Measurements from ENCODE around the gene ARHGAP18.

ARHGAP18 gene

GRCh38 chr6:129643968-129644367 lies 66.0 kb downstream of the ARHGAP18 start:
- DNase-seq: no peak
- ChIA-PET CTCF (interaction anchor here (0.8 kb wide), 1 partner anchor 10 kb away, joined by 3 read pairs; no protein-coding TSS in a partner anchor), POLR2A (interaction anchor here (0.5 kb wide), 1 partner anchor 17 kb away, joined by 3 read pairs; no protein-coding TSS in a partner anchor)
- H3K9me3 ChIP-seq (ENCODE audit: control extremely low read depth in 1 of 5, control insufficient read depth in 4 of 5, insufficient read depth in 2 of 5, low read depth in 1 of 5, low read length in 4 of 5): no peaks in the 10 kb centered on the region
- no peaks in the 10 kb centered on the region for H3K27me3 ChIP-seq (replicated peaks in 2 of 5; ENCODE audit: control insufficient read depth in 4 of 5, insufficient read depth in 5 of 5, low read length in 4 of 5)
- 100% methylated on average over 1 of the region's 3 CpGs for WGBS (ENCODE audit: insufficient coverage)
- no peak overlapping the region for H3K4me3 ChIP-seq (ENCODE audit: control insufficient read depth in 1 of 7, extremely low read depth in 1 of 7, insufficient read depth in 4 of 7, low read depth in 2 of 7, low read length in 6 of 7)
- H3K36me3 ChIP-seq (ENCODE audit: control insufficient read depth in 4 of 4, insufficient read depth in 4 of 4, low read length in 3 of 4): no peaks in the 10 kb centered on the region
- no peak overlapping the region for H3K27ac ChIP-seq (ENCODE audit: insufficient read depth in 1 of 2, low read depth in 1 of 2, low read length in 2 of 2, poor library complexity in 1 of 2, severe bottlenecking in 2 of 2)
- peaks cover 0 to 12% (median 0%) of the 10 kb centered on the region in 4 experiments for H3K4me1 ChIP-seq (ENCODE audit: control extremely low read depth in 1 of 4, control insufficient read depth in 4 of 4, insufficient read depth in 4 of 4, low read length in 3 of 4)

GRCh38 chr6:129643176-129643575 lies 66.8 kb downstream of the ARHGAP18 start:
- no peaks in the 10 kb centered on the region for H3K27me3 ChIP-seq (replicated peaks in 2 of 5; ENCODE audit: control insufficient read depth in 4 of 5, insufficient read depth in 5 of 5, low read length in 4 of 5)
- WGBS (ENCODE audit: insufficient coverage): no CpG with 5 or more reads among the region's 3 CpGs
- no peaks in the 10 kb centered on the region for H3K36me3 ChIP-seq (ENCODE audit: control insufficient read depth in 4 of 4, insufficient read depth in 4 of 4, low read length in 3 of 4)
- H3K27ac ChIP-seq (ENCODE audit: insufficient read depth in 1 of 2, low read depth in 1 of 2, low read length in 2 of 2, poor library complexity in 1 of 2, severe bottlenecking in 2 of 2): no peak overlapping the region
- H3K4me1 ChIP-seq (ENCODE audit: control extremely low read depth in 1 of 4, control insufficient read depth in 4 of 4, insufficient read depth in 4 of 4, low read length in 3 of 4): peaks cover 0 to 15% (median 1%) of the 10 kb centered on the region in 4 experiments
- POLR2A ChIA-PET: no interaction called here
- CTCF ChIA-PET: no interaction called here
- no peak overlapping the region for H3K4me3 ChIP-seq (ENCODE audit: control insufficient read depth in 1 of 7, extremely low read depth in 1 of 7, insufficient read depth in 4 of 7, low read depth in 2 of 7, low read length in 6 of 7)
- no peak for DNase-seq
- H3K9me3 ChIP-seq (ENCODE audit: control extremely low read depth in 1 of 5, control insufficient read depth in 4 of 5, insufficient read depth in 2 of 5, low read depth in 1 of 5, low read length in 4 of 5): no peaks in the 10 kb centered on the region

GRCh38 chr6:129642322-129642721 lies 67.7 kb downstream of the ARHGAP18 start:
- Histone ChIP-seq H3K27ac (ENCODE audit: insufficient read depth in 1 of 2, low read depth in 1 of 2, low read length in 2 of 2, poor library complexity in 1 of 2, severe bottlenecking in 2 of 2) (no peak overlapping the region), H3K4me1 (ENCODE audit: control extremely low read depth in 1 of 4, control insufficient read depth in 4 of 4, insufficient read depth in 4 of 4, low read length in 3 of 4) (peaks cover 0 to 19% (median 1%) of the 10 kb centered on the region in 4 experiments), H3K36me3 (ENCODE audit: control insufficient read depth in 4 of 4, insufficient read depth in 4 of 4, low read length in 3 of 4) (no peaks in the 10 kb centered on the region), H3K4me3 (ENCODE audit: control insufficient read depth in 1 of 7, extremely low read depth in 1 of 7, insufficient read depth in 4 of 7, low read depth in 2 of 7, low read length in 6 of 7) (no peak overlapping the region), H3K27me3 (replicated peaks in 2 of 5; ENCODE audit: control insufficient read depth in 4 of 5, insufficient read depth in 5 of 5, low read length in 4 of 5) (no peaks in the 10 kb centered on the region), H3K9me3 (ENCODE audit: control extremely low read depth in 1 of 5, control insufficient read depth in 4 of 5, insufficient read depth in 2 of 5, low read depth in 1 of 5, low read length in 4 of 5) (no peaks in the 10 kb centered on the region)
- ChIA-PET CTCF (interaction anchor here (0.8 to 1.7 kb wide), 3 partner anchors 20 to 39 kb away, joined by 3 to 8 read pairs (median 3); no protein-coding TSS in a partner anchor), POLR2A (no interaction called here)
- no peak for DNase-seq

GRCh38 chr6:129641344-129641743 lies 68.6 kb downstream of the ARHGAP18 start:
- no peak overlapping the region for H3K27ac ChIP-seq (ENCODE audit: insufficient read depth in 1 of 2, low read depth in 1 of 2, low read length in 2 of 2, poor library complexity in 1 of 2, severe bottlenecking in 2 of 2)
- H3K9me3 ChIP-seq (ENCODE audit: control extremely low read depth in 1 of 5, control insufficient read depth in 4 of 5, insufficient read depth in 2 of 5, low read depth in 1 of 5, low read length in 4 of 5): no peaks in the 10 kb centered on the region
- peaks cover 0 to 19% (median 1%) of the 10 kb centered on the region in 4 experiments for H3K4me1 ChIP-seq (ENCODE audit: control extremely low read depth in 1 of 4, control insufficient read depth in 4 of 4, insufficient read depth in 4 of 4, low read length in 3 of 4)
- DNase-seq: no peak
- POLR2A ChIA-PET: no interaction called here
- H3K36me3 ChIP-seq (ENCODE audit: control insufficient read depth in 4 of 4, insufficient read depth in 4 of 4, low read length in 3 of 4): no peaks in the 10 kb centered on the region
- H3K27me3 ChIP-seq (replicated peaks in 2 of 5; ENCODE audit: control insufficient read depth in 4 of 5, insufficient read depth in 5 of 5, low read length in 4 of 5): no peaks in the 10 kb centered on the region
- H3K4me3 ChIP-seq (ENCODE audit: control insufficient read depth in 1 of 7, extremely low read depth in 1 of 7, insufficient read depth in 4 of 7, low read depth in 2 of 7, low read length in 6 of 7): no peak overlapping the region
- CTCF ChIA-PET: interaction anchor here (1.0 to 1.7 kb wide), 5 partner anchors 11 to 91 kb away, joined by 3 to 8 read pairs (median 3); no protein-coding TSS in a partner anchor

GRCh38 chr6:129638686-129639085 lies 71.3 kb downstream of the ARHGAP18 start:
- Histone ChIP-seq H3K4me3 (ENCODE audit: control insufficient read depth in 1 of 7, extremely low read depth in 1 of 7, insufficient read depth in 4 of 7, low read depth in 2 of 7, low read length in 6 of 7) (no peak overlapping the region), H3K4me1 (ENCODE audit: control extremely low read depth in 1 of 4, control insufficient read depth in 4 of 4, insufficient read depth in 4 of 4, low read length in 3 of 4) (peaks cover 0 to 7% (median 1%) of the 10 kb centered on the region in 4 experiments), H3K36me3 (ENCODE audit: control insufficient read depth in 4 of 4, insufficient read depth in 4 of 4, low read length in 3 of 4) (peaks cover 0 to 3% (median 1%) of the 10 kb centered on the region in 4 experiments), H3K27me3 (replicated peaks in 2 of 5; ENCODE audit: control insufficient read depth in 4 of 5, insufficient read depth in 5 of 5, low read length in 4 of 5) (no peaks in the 10 kb centered on the region), H3K9me3 (ENCODE audit: control extremely low read depth in 1 of 5, control insufficient read depth in 4 of 5, insufficient read depth in 2 of 5, low read depth in 1 of 5, low read length in 4 of 5) (no peaks in the 10 kb centered on the region), H3K27ac (ENCODE audit: insufficient read depth in 1 of 2, low read depth in 1 of 2, low read length in 2 of 2, poor library complexity in 1 of 2, severe bottlenecking in 2 of 2) (no peak overlapping the region)
- DNase-seq: peak; percentile 21 to 46 (median 36)
- POLR2A ChIA-PET: no interaction called here
- CTCF ChIA-PET: no interaction called here

GRCh38 chr6:129638055-129638684 lies 71.8 kb downstream of the ARHGAP18 start:
- Histone ChIP-seq H3K27ac (ENCODE audit: insufficient read depth in 1 of 2, low read depth in 1 of 2, low read length in 2 of 2, poor library complexity in 1 of 2, severe bottlenecking in 2 of 2) (no peak overlapping the region), H3K27me3 (replicated peaks in 2 of 5; ENCODE audit: control insufficient read depth in 4 of 5, insufficient read depth in 5 of 5, low read length in 4 of 5) (no peaks in the 10 kb centered on the region), H3K36me3 (ENCODE audit: control insufficient read depth in 4 of 4, insufficient read depth in 4 of 4, low read length in 3 of 4) (peaks cover 0 to 3% (median 1%) of the 10 kb centered on the region in 4 experiments), H3K4me1 (ENCODE audit: control extremely low read depth in 1 of 4, control insufficient read depth in 4 of 4, insufficient read depth in 4 of 4, low read length in 3 of 4) (peaks cover 0 to 7% (median 1%) of the 10 kb centered on the region in 4 experiments), H3K4me3 (ENCODE audit: control insufficient read depth in 1 of 7, extremely low read depth in 1 of 7, insufficient read depth in 4 of 7, low read depth in 2 of 7, low read length in 6 of 7) (no peak overlapping the region), H3K9me3 (ENCODE audit: control extremely low read depth in 1 of 5, control insufficient read depth in 4 of 5, insufficient read depth in 2 of 5, low read depth in 1 of 5, low read length in 4 of 5) (no peaks in the 10 kb centered on the region)
- whole genome bisulfite sequencing (ENCODE audit: insufficient coverage): 90% methylated on average over 4 of the region's 8 CpGs
- DNase-seq: no peak
- ChIA-PET CTCF (interaction anchor here (0.7 to 0.9 kb wide), 2 partner anchors 18 to 40 kb away, joined by 3 read pairs; no protein-coding TSS in a partner anchor), POLR2A (no interaction called here)

GRCh38 chr6:129637340-129638054 lies 72.5 kb downstream of the ARHGAP18 start:
- H3K27ac ChIP-seq (ENCODE audit: insufficient read depth in 1 of 2, low read depth in 1 of 2, low read length in 2 of 2, poor library complexity in 1 of 2, severe bottlenecking in 2 of 2): no peak overlapping the region
- ChIA-PET CTCF (interaction anchor here (0.7 to 0.9 kb wide), 2 partner anchors 19 to 39 kb away, joined by 3 read pairs; no protein-coding TSS in a partner anchor), POLR2A (no interaction called here)
- no peaks in the 10 kb centered on the region for H3K27me3 ChIP-seq (replicated peaks in 2 of 5; ENCODE audit: control insufficient read depth in 4 of 5, insufficient read depth in 5 of 5, low read length in 4 of 5)
- peaks cover 0 to 7% (median 1%) of the 10 kb centered on the region in 4 experiments for H3K4me1 ChIP-seq (ENCODE audit: control extremely low read depth in 1 of 4, control insufficient read depth in 4 of 4, insufficient read depth in 4 of 4, low read length in 3 of 4)
- peaks cover 0 to 3% (median 1%) of the 10 kb centered on the region in 4 experiments for H3K36me3 ChIP-seq (ENCODE audit: control insufficient read depth in 4 of 4, insufficient read depth in 4 of 4, low read length in 3 of 4)
- DNase-seq: no peak
- no peaks in the 10 kb centered on the region for H3K9me3 ChIP-seq (ENCODE audit: control extremely low read depth in 1 of 5, control insufficient read depth in 4 of 5, insufficient read depth in 2 of 5, low read depth in 1 of 5, low read length in 4 of 5)
- 83% methylated on average over 2 of the region's 3 CpGs for WGBS (ENCODE audit: insufficient coverage)
- H3K4me3 ChIP-seq (ENCODE audit: control insufficient read depth in 1 of 7, extremely low read depth in 1 of 7, insufficient read depth in 4 of 7, low read depth in 2 of 7, low read length in 6 of 7): no peak overlapping the region

Measured in common myeloid progenitor, CD34-positive (primary cell).